Caco-2 (cell line): ENCODE measurements around the gene QPCT. TPM values are rescaled to one million over a fixed set of nuclear protein-coding genes. Genes with fewer than 3 reads are reported as not detected.

Source experiments
- BruUV-seq: library from RNA; stranded (reverse); fragments of 400-500 nt; replicated peaks from 2 replicates; lab custom pipeline; 2021; lab: Mats Ljungman, UMichigan
- CTCF ChIA-PET: fragments of 300-600 bp; sonication (Branson Sonifier 250); formaldehyde crosslinking; loops from one replicate; lab custom pipeline; 2022; ENCODE audit warnings: antibody characterized with exemption; lab: Charles Lee
- POLR2A ChIA-PET: fragments of 300-600 bp; sonication (Branson Sonifier 250); formaldehyde crosslinking; loops from one replicate; lab custom pipeline; 2022; ENCODE audit warnings: antibody characterized with exemption; lab: Charles Lee
- DNase-seq, 2 experiments: peaks; one replicate each; pipeline versions ENCODE4 v3.0.0 to v3.0.0-alpha.2; 2020 to 2022
- H3K27me3 ChIP-seq: replicated peaks from 2 replicates; pipeline ENCODE4 v1.6.0; 2011; ENCODE audit warnings: low read length; ENCODE audit not compliant: control insufficient read depth, insufficient read depth
- H3K36me3 ChIP-seq: 2 replicates; pipeline ENCODE4 v1.5.1; 2011; ENCODE audit warnings: low read length; ENCODE audit not compliant: control insufficient read depth, insufficient read depth
- H3K4me1 ChIP-seq: fragments of 250-450 bp; sonication (Bioruptor Pico); 2 replicates; pipeline ENCODE4 v1.5.1; 2020; ENCODE audit warnings: mild to moderate bottlenecking
- H3K4me3 ChIP-seq: 2 replicates; pipeline ENCODE4 v1.5.1; 2011; ENCODE audit warnings: low read depth, mild to moderate bottlenecking, control low read depth, low read length
- H3K9me3 ChIP-seq: fragments of 250-450 bp; sonication (Bioruptor Pico); 2 replicates; pipeline ENCODE4 v1.5.1; 2020; ENCODE audit warnings: mild to moderate bottlenecking, moderate library complexity
- H3K27ac Mint-ChIP-seq: one replicate; pipeline ENCODE4 v1.8.0; 2022; ENCODE audit warnings: mixed read lengths; ENCODE audit not compliant: unreplicated experiment
- H3K27me3 Mint-ChIP-seq: one replicate; pipeline ENCODE4 v1.8.0; 2022; ENCODE audit warnings: mixed read lengths; ENCODE audit not compliant: insufficient read depth, unreplicated experiment
- H3K36me3 Mint-ChIP-seq: one replicate; pipeline ENCODE4 v1.8.0; 2022; ENCODE audit warnings: mild to moderate bottlenecking, mixed read lengths; ENCODE audit not compliant: insufficient read depth, unreplicated experiment
- H3K4me1 Mint-ChIP-seq: one replicate; pipeline ENCODE4 v1.8.0; 2022; ENCODE audit warnings: low read depth, mixed read lengths; ENCODE audit not compliant: unreplicated experiment
- H3K4me3 Mint-ChIP-seq: one replicate; pipeline ENCODE4 v1.8.0; 2022; ENCODE audit warnings: mild to moderate bottlenecking, moderate library complexity, mixed read lengths; ENCODE audit not compliant: unreplicated experiment
- H3K9me3 Mint-ChIP-seq: one replicate; pipeline ENCODE4 v1.8.0; 2022; ENCODE audit warnings: mixed read lengths; ENCODE audit not compliant: unreplicated experiment
- CTCF ChIP-seq, 2 experiments: fragments of 200-600 bp in 1 of 2; IDR thresholded peaks; 1 replicate in 1 of 2; 2 replicates in 1 of 2; pipeline versions ENCODE4 v1.5.1 to v1.8.0; 2011 to 2022; ENCODE audit warnings: antibody characterized with exemption in 1 of 2, control low read depth in 1 of 2, inconsistent platforms in 1 of 2, low read depth in 1 of 2, low read length in 1 of 2, mild to moderate bottlenecking in 1 of 2, moderate library complexity in 1 of 2; ENCODE audit not compliant: insufficient read depth in 1 of 2, severe bottlenecking in 1 of 2, unreplicated experiment in 1 of 2
- intact Hi-C: fragments of 100-400 bp; cut with micrococcal nuclease; formaldehyde crosslinking; loops from one replicate; pipeline ENCODE4 v1.10.0; 2022; ENCODE audit not compliant: unreplicated experiment
- total RNA-seq: library from RNA; stranded (reverse); gene quantifications from 2 replicates; pipeline ENCODE4 v1.2.3, GENCODE V29; 2022

QPCT gene
- total RNA-seq, 1 experiment from 2014 or later: 4.7 TPM

GRCh38 chr2:37335604-37336003 is 8.8 kb upstream of the QPCT start:
- TF ChIP-seq CTCF (IDR thresholded peaks at IDR 0.05; ENCODE audit: insufficient read depth in 1 of 2, low read depth in 1 of 2, low read length in 1 of 2, severe bottlenecking in 1 of 2, unreplicated experiment in 1 of 2): no peak
- Histone ChIP-seq H3K36me3 (no peaks in the 10 kb centered on the region), H3K4me3 (no peak overlapping the region), H3K9me3 (no peaks in the 10 kb centered on the region), H3K27me3 (no peaks in the 10 kb centered on the region), H3K4me1 (no peaks in the 10 kb centered on the region)
- ChIA-PET CTCF (no interaction called here), POLR2A (no interaction called here)
- Mint-ChIP-seq H3K9me3 (no peaks in the 10 kb centered on the region), H3K27me3 (no peaks in the 10 kb centered on the region), H3K36me3 (no peaks in the 10 kb centered on the region), H3K4me1 (peaks cover 20% of the 10 kb centered on the region), H3K4me3 (no peak overlapping the region), H3K27ac (no peak overlapping the region)
- DNase-seq: no peak
- intact Hi-C loops: no loop called here
- BruUV-seq: no TSS peak

- no peaks in the 10 kb centered on the region for H3K9me3 Mint-ChIP-seq
- no peaks in the 10 kb centered on the region for H3K36me3 Mint-ChIP-seq
- POLR2A ChIA-PET: no interaction called here
- H3K27me3 Mint-ChIP-seq: no peaks in the 10 kb centered on the region
- peaks cover 14% of the 10 kb centered on the region for H3K4me1 Mint-ChIP-seq
- CTCF ChIA-PET: interaction anchor here (0.7 kb wide), 1 partner anchor 929 kb away, joined by 3 read pairs; no protein-coding TSS in a partner anchor
- BruUV-seq: no TSS peak
- TF ChIP-seq CTCF (IDR thresholded peaks at IDR 0.05; ENCODE audit: insufficient read depth in 1 of 2, low read depth in 1 of 2, low read length in 1 of 2, severe bottlenecking in 1 of 2, unreplicated experiment in 1 of 2): no peak
- intact Hi-C loops: no loop called here
- Histone ChIP-seq H3K36me3 (no peaks in the 10 kb centered on the region), H3K4me1 (no peaks in the 10 kb centered on the region), H3K27me3 (no peaks in the 10 kb centered on the region), H3K4me3 (no peak overlapping the region), H3K9me3 (no peaks in the 10 kb centered on the region)
- no peak overlapping the region for H3K27ac Mint-ChIP-seq
- no peak overlapping the region for H3K4me3 Mint-ChIP-seq
- no peak for DNase-seq
Measured at GRCh38 chr2:37337620-37338280, 6.7 kb upstream of the QPCT start.

GRCh38 chr2:37338933-37339332 is 5.5 kb upstream of the QPCT start:
- BruUV-seq: no TSS peak
- no peaks in the 10 kb centered on the region for H3K36me3 ChIP-seq

More at GRCh38 chr2:37338933-37339332, 5.5 kb upstream of the QPCT start:
- H3K27ac Mint-ChIP-seq: no peak overlapping the region
- H3K4me3 Mint-ChIP-seq: no peak overlapping the region
- CTCF ChIA-PET: interaction anchor here (0.6 kb wide), 1 partner anchor 26 kb away, joined by 4 read pairs; no protein-coding TSS in a partner anchor
- peaks cover 11% of the 10 kb centered on the region for H3K4me1 ChIP-seq
- H3K36me3 Mint-ChIP-seq: no peaks in the 10 kb centered on the region
- H3K9me3 Mint-ChIP-seq: no peaks in the 10 kb centered on the region
- no peak for TF ChIP-seq CTCF (IDR thresholded peaks at IDR 0.05; ENCODE audit: insufficient read depth in 1 of 2, low read depth in 1 of 2, low read length in 1 of 2, severe bottlenecking in 1 of 2, unreplicated experiment in 1 of 2)
- H3K27me3 Mint-ChIP-seq: no peaks in the 10 kb centered on the region
- peaks cover 17% of the 10 kb centered on the region for H3K4me1 Mint-ChIP-seq
- no peak for DNase-seq
- no peaks in the 10 kb centered on the region for H3K9me3 ChIP-seq
- POLR2A ChIA-PET: interaction anchor here (0.5 kb wide), 1 partner anchor 932 kb away, joined by 3 read pairs; no protein-coding TSS in a partner anchor
- intact Hi-C loops: no loop called here
- no peak overlapping the region for H3K4me3 ChIP-seq
- no peaks in the 10 kb centered on the region for H3K27me3 ChIP-seq
